ENCODE data around the gene TTI1. TPM values are rescaled to one million over a fixed set of nuclear protein-coding genes. Genes with fewer than 3 reads are reported as not detected.
"Not testable (repeated sequence)": the region's sequence is repeated elsewhere in the genome, so short reads cannot be mapped to it uniquely, and the experiment has no call there.

Gene TTI1
- total RNA-seq, 2 donors from 2014 or later: 30.8 to 53.1 TPM

DNA sequence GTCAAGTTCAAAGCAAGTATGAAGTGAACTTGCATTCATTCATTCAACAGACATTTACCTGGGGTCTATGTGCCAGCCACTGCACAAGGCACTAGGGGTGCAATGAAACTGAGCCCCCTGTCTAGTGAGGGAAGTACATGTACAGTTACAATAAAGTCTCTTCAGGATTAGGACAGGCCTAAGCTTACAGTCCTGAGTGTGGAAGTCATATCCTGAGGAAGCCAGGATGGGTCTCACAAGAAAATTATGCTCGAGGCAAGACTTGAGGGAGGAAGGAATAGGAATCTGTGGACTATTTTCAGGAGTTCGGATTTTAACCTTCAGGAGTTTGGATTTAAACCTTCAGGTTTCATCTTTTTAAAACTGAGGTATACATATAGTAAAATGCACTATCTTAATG, 19.4 kb downstream of the TTI1 start:
- H3K36me3 Mint-ChIP-seq: peaks cover 39% of the 10 kb centered on the region
- H3K9me3 Mint-ChIP-seq: peaks cover 3% of the 10 kb centered on the region
- H3K27me3 Mint-ChIP-seq: no peaks in the 10 kb centered on the region
- no peak for DNase-seq (ENCODE audit: low spot score)
- ATAC-seq: no peak
- H3K4me3 Mint-ChIP-seq: no peak overlapping the region
- H3K4me1 Mint-ChIP-seq (ENCODE audit: low read depth in 2 of 2): peaks cover 6 to 8% of the 10 kb centered on the region in 2 donors
- H3K27ac Mint-ChIP-seq: no peak overlapping the region

DNA sequence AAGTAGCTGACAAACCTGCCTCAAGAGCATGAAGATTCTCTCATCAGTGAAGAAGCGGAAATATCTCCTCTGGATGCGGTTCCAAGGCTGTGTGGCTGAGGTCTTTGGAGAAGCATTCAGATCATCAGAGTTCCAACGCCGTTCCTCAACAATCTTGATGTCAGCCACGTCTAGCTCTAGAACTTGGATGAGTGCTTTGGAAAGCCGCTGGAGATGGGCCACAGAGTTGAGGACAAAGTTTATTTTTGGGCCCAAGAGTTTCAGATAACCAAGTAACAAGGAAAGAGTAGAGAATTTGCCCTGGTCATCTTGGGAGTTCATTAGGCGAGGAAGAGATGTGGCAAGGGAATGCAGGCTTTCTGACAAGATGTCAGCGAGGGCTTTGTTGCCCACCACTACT, 20.9 kb downstream of the TTI1 start:
- Mint-ChIP-seq H3K27me3 (no peaks in the 10 kb centered on the region), H3K4me1 (ENCODE audit: low read depth in 2 of 2) (peaks cover 3 to 8% of the 10 kb centered on the region in 2 donors), H3K9me3 (no peaks in the 10 kb centered on the region), H3K36me3 (peaks cover 27% of the 10 kb centered on the region), H3K4me3 (no peak overlapping the region), H3K27ac (no peak overlapping the region)
- no peak for DNase-seq (ENCODE audit: low spot score)
- no peak for ATAC-seq

DNA sequence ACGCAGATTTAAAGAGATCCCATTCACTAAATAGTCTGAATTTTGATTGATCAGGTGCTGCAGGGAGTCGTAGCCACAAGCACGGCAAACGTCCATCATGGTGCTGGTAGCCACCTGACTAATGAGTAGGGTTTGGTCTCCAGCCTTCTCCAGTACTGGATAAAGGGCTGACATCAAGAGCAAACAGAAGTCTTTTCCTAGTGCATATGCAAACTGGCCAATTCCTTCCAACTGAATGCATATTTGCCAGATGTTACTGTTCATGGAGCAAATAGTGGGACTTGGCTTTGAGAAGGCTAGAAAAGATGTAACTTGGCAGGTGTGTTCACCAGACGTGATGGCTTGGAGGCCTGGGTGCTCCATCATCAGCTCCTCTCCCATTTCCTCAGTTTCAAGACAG, 21.6 kb downstream of the TTI1 start:
- peaks cover 22% of the 10 kb centered on the region for H3K36me3 Mint-ChIP-seq
- H3K27ac Mint-ChIP-seq: no peak overlapping the region
- H3K9me3 Mint-ChIP-seq: no peaks in the 10 kb centered on the region
- H3K4me3 Mint-ChIP-seq: no peak overlapping the region
- no peak for ATAC-seq
- DNase-seq (ENCODE audit: low spot score): no peak
- no peaks in the 10 kb centered on the region for H3K27me3 Mint-ChIP-seq
- H3K4me1 Mint-ChIP-seq (ENCODE audit: low read depth in 2 of 2): peaks cover 3 to 5% of the 10 kb centered on the region in 2 donors

DNA sequence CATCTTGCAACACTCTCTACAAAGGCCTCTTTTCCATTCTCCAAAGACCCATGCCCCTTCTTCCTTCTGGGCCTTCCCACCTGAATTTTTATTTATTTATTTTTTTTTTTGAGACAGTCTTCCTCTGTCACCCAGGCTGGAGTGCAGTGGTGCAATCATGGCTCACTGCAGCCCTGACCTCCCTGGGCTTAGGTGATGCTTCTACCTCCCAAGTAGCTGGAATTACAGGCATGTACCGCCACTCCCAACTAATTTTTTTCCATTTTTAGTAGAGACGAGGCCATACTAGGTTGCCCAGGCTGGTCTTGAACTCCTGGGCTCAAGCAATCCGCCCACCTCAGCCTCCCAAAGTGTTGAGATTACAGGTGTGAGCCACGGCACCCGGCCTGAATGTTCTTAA, 23.8 kb downstream of the TTI1 start:
- H3K27me3 Mint-ChIP-seq; H3K27ac Mint-ChIP-seq; ATAC-seq; H3K9me3 Mint-ChIP-seq; H3K4me3 Mint-ChIP-seq; H3K4me1 Mint-ChIP-seq (ENCODE audit: low read depth in 2 of 2); DNase-seq (ENCODE audit: low spot score): not testable (repeated sequence)
- H3K36me3 Mint-ChIP-seq: peaks cover 25% of the 10 kb centered on the region

DNA sequence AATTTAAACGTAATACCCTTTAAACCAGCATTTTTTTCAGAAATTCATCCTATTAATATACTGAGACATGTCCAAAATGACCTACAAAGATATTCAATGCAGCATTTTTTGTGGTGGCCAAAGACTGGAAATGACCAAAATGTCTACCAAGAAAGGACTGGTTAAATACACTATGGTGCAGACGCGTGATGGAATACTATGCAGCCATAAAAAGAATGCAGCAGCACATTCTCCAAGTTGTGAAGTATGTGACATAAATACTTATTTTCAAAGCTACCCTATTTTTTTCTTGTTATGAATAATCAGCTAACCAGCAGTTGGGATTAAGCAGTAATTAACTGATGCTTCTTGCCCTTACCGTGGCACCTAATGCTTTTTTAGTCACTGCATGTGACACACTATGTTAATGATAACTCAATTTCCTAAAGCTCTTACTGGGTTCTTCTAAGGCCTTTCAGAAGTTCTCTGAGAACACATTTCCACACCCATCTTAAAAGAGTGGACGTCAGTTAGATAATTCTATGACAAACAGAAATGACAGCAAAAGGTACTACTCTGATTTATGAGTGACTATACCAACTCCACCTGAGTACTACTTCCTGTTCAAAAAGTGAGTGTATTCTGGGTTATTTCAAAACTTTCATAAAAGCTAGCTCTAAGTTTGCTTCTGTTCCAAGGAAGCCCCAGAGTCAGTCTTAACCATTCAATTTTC, 24.9 kb downstream of the TTI1 start:
- H3K4me1 Mint-ChIP-seq (ENCODE audit: low read depth in 2 of 2): peaks cover 6 to 7% of the 10 kb centered on the region in 2 donors
- H3K4me3 Mint-ChIP-seq: no peak overlapping the region
- H3K27me3 Mint-ChIP-seq: no peaks in the 10 kb centered on the region
- peaks cover 28% of the 10 kb centered on the region for H3K36me3 Mint-ChIP-seq
- ATAC-seq (no peak), DNase-seq (ENCODE audit: low spot score) (no peak)
- no peaks in the 10 kb centered on the region for H3K9me3 Mint-ChIP-seq
- H3K27ac Mint-ChIP-seq: no peak overlapping the region

DNA sequence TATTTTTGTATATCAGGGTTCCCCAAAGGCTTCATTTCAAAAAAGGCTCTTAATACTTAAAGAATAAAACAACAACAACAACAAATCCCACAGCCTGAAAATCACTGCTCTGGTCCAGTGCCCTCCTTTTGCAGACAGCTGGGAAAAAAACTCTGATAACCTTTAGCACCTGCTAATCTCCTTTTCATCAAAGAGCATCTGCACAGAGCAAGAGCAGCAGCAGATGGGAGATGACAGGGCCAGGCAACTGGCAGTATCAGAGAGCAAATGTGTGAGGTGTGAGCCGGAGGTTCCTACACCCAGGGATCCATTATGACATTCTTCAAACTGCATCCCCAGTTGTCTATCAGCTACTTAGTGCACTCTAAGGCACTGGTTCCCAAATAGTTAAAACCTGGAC, 25.7 kb downstream of the TTI1 start:
- no peak overlapping the region for H3K4me3 Mint-ChIP-seq
- no peak for DNase-seq (ENCODE audit: low spot score)
- ATAC-seq: no peak
- H3K9me3 Mint-ChIP-seq: no peaks in the 10 kb centered on the region
- no peaks in the 10 kb centered on the region for H3K27me3 Mint-ChIP-seq
- H3K4me1 Mint-ChIP-seq (ENCODE audit: low read depth in 2 of 2): peaks cover 6 to 7% of the 10 kb centered on the region in 2 donors
- no peak overlapping the region for H3K27ac Mint-ChIP-seq
- H3K36me3 Mint-ChIP-seq: peaks cover 28% of the 10 kb centered on the region

DNA sequence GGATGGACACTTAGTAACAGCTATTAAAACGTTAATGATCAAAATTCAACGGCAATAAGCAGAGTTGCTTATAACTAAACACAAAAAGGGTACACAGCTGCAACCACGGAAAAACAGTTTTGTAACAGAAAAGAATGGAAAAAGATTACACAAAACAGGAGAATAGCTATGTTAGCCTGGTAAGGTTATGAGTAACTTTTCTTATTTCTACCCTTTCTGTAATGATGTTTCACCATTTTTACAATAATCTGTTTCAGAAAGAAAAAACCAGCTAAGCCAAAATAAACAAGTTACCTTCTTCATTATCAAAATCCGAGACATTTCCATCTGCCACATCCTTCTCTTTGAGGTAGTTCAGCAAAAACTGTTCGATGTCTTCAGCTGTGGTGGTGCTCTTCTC, 27.4 kb downstream of the TTI1 start:
- H3K36me3 Mint-ChIP-seq: peaks cover 26% of the 10 kb centered on the region
- H3K9me3 Mint-ChIP-seq: no peaks in the 10 kb centered on the region
- H3K4me3 Mint-ChIP-seq: no peak overlapping the region
- no peaks in the 10 kb centered on the region for H3K27me3 Mint-ChIP-seq
- ATAC-seq (no peak), DNase-seq (ENCODE audit: low spot score) (no peak)
- H3K27ac Mint-ChIP-seq: no peak overlapping the region
- peaks cover 4 to 12% of the 10 kb centered on the region in 2 donors for H3K4me1 Mint-ChIP-seq (ENCODE audit: low read depth in 2 of 2)

DNA sequence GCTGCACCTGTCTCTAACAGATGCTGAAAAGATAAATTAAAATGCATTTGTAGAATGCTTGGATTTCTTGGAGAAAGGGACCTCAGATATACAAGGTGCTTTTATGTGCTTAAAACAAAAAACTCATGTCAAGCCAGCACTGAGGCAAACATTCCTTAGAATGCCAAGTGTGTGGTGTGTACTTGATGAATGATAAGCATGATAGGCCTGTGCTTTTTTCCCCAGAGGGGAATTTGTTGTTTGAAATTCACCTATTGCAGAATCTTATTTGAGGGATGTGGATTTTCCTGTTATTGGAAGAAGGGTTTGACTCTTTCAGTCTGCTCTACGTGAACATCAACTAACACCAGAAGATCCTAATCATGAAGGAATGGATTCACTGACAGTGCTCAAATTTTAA, 28.8 kb downstream of the TTI1 start:
- ATAC-seq: no peak
- H3K27me3 Mint-ChIP-seq: no peaks in the 10 kb centered on the region
- H3K36me3 Mint-ChIP-seq: peaks cover 35% of the 10 kb centered on the region
- no peak overlapping the region for H3K27ac Mint-ChIP-seq
- H3K9me3 Mint-ChIP-seq: no peaks in the 10 kb centered on the region
- no peak overlapping the region for H3K4me3 Mint-ChIP-seq
- no peak for DNase-seq (ENCODE audit: low spot score)
- peaks cover 4 to 12% of the 10 kb centered on the region in 2 donors for H3K4me1 Mint-ChIP-seq (ENCODE audit: low read depth in 2 of 2)

DNA sequence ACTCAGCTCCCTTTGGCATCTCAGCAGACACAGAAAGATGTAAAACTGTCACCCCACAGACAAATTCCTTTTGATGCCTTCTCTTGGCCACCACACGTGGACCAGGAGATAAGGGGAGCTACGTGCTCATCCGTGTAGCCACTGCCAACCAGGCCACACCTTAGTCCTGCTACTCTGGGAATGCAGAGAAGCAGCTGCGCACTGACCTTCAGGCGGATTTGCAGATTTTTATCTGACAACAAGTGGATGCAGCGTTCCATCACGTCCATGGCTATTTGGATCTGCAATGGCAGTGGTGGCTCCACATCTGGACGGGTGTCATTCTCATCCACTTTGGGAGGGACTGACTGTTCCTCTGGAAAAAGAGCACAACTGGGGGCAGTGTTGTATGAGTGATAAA, 30.8 kb downstream of the TTI1 start:
- no peak for ATAC-seq
- no peaks in the 10 kb centered on the region for H3K27me3 Mint-ChIP-seq

DNA sequence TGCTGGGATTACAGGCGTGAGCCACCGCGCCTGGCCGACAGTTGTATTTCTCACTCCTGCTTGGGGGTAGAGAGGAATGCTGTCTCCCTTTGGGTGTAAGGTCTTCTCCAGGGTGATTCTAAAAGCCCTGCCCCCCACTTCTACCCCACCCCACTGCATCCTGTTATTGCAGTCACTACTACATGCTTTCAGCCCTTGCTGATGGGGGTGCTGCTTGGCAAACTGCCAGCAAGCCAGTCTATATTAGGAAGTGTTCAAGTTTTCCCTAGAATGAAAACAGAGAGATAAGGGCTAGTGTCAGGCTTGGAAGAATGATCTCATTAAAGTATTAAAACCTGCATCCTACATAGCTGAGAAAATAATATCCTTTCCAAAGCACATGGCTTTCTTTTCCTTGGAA, 31.3 kb downstream of the TTI1 start:
- ATAC-seq: no peak
- DNase-seq (ENCODE audit: low spot score): no peak
- H3K9me3 Mint-ChIP-seq: no peaks in the 10 kb centered on the region
- no peaks in the 10 kb centered on the region for H3K27me3 Mint-ChIP-seq
- no peak overlapping the region for H3K4me3 Mint-ChIP-seq
- H3K27ac Mint-ChIP-seq: no peak overlapping the region
- peaks cover 50% of the 10 kb centered on the region for H3K36me3 Mint-ChIP-seq
- H3K4me1 Mint-ChIP-seq (ENCODE audit: low read depth in 2 of 2): peaks cover 4 to 12% of the 10 kb centered on the region in 2 donors

More for the DNA sequence above, 30.8 kb downstream of the TTI1 start:
- H3K36me3 Mint-ChIP-seq: peaks cover 46% of the 10 kb centered on the region
- H3K4me3 Mint-ChIP-seq: no peak overlapping the region
- H3K27ac Mint-ChIP-seq: no peak overlapping the region
- no peaks in the 10 kb centered on the region for H3K9me3 Mint-ChIP-seq
- no peak for DNase-seq (ENCODE audit: low spot score)
- H3K4me1 Mint-ChIP-seq (ENCODE audit: low read depth in 2 of 2): peaks cover 4 to 12% of the 10 kb centered on the region in 2 donors

DNA sequence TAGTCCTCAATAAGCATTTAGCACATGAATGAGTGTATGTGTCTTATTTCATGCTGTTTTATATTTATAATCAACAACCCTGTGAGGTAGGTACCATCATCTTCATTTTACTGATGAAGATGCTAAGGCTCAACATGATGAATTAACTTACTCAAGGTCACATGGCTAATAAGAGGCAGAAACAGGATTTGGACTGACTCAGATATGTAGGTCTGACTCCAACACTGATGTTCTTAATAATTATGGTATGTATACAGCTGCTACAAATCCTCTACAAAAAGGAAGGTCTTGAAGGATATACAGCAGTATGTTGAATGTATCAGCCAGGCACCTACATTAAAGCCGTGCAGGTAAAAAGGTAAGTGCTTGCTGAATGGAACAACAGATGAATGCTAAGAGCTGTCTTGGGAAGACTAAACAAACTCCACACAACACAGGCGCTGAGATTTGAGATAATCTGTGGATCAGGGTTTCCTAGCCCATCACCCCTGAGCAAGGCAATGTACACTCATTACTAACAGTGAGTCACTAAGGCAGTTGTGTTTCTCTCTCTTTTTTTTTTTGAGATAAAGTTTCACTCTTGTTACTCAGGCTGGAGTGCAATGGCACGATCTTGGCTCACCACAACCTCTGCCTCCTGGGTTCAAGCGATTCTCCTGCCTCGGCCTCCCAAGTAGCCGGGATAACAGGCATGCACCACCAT, 31.9 kb downstream of the TTI1 start:
- Mint-ChIP-seq H3K36me3 (peaks cover 45% of the 10 kb centered on the region), H3K4me1 (ENCODE audit: low read depth in 2 of 2) (peaks cover 0 to 7% of the 10 kb centered on the region in 2 donors), H3K27me3 (no peaks in the 10 kb centered on the region), H3K9me3 (no peaks in the 10 kb centered on the region), H3K4me3 (no peak overlapping the region), H3K27ac (peak overlapping the region in 1 of 2 donors; percentile 26)
- ATAC-seq (peak in 1 of 2 donors; percentile 77), DNase-seq (ENCODE audit: low spot score) (no peak)

DNA sequence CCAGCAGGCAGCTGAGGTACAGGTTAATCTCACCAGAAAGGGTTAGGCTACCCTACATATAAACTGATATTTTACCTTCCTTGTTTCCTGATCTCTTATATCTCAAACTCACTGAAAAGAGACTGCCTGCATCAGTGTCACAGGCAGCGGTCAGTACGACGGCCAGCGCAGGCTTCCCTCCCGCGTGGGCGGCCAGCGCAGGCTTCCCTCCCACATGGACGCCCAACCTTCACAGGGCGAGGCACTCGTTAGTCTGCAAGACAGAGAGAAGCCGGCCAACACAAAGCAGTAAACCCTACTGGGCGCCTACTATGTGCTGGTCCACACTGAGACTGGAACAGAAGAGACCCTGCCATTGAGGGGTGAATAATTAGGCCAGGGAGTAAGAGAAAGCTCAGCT, 33.0 kb downstream of the TTI1 start:
- Mint-ChIP-seq H3K9me3 (no peaks in the 10 kb centered on the region), H3K27me3 (no peaks in the 10 kb centered on the region), H3K4me3 (no peak overlapping the region), H3K4me1 (ENCODE audit: low read depth in 2 of 2) (peaks cover 0 to 6% of the 10 kb centered on the region in 2 donors), H3K27ac (no peak overlapping the region), H3K36me3 (peaks cover 44% of the 10 kb centered on the region)
- ATAC-seq (no peak), DNase-seq (ENCODE audit: low spot score) (no peak)

DNA sequence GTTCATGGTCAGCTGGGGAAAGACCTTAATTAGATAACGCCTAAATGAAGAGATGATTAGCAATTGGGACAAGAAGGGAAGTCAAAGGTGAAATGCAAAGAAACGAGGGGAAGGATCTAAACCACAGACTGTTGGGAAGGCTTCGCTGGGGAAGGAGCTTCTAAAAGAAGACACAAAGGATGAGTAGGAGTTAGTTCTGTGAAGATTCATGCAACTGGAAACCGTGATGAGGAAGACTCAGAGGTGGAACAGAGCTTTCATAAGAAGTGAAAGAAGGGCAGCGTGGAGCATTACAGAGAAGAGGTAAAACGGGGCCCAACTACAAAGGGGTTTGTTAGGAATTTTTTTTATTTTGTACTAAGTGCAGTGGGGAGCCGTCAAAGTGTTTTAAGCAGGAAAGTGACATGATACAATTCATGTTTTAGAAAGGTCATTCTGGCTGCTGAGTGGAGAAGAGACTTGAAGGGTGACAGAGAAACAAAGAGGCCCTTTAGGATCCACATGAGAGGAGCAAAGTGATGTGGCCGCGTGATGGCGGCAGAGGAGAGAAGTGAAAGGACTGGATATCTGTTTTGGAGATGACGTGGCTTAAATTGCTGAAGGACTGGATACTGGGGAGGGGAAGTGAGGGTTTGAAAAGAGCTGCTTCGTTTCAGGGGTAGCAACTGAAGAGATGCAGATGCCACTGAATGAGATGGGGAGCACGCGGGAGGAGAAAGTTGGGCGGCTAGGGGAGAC, 33.6 kb downstream of the TTI1 start:
- no peak for ATAC-seq
- no peak overlapping the region for H3K4me3 Mint-ChIP-seq
- H3K4me1 Mint-ChIP-seq (ENCODE audit: low read depth in 2 of 2): peaks cover 0 to 6% of the 10 kb centered on the region in 2 donors
- no peaks in the 10 kb centered on the region for H3K9me3 Mint-ChIP-seq
- H3K27ac Mint-ChIP-seq: no peak overlapping the region
- no peaks in the 10 kb centered on the region for H3K27me3 Mint-ChIP-seq
- H3K36me3 Mint-ChIP-seq: peaks cover 47% of the 10 kb centered on the region
- DNase-seq (ENCODE audit: low spot score): no peak

DNA sequence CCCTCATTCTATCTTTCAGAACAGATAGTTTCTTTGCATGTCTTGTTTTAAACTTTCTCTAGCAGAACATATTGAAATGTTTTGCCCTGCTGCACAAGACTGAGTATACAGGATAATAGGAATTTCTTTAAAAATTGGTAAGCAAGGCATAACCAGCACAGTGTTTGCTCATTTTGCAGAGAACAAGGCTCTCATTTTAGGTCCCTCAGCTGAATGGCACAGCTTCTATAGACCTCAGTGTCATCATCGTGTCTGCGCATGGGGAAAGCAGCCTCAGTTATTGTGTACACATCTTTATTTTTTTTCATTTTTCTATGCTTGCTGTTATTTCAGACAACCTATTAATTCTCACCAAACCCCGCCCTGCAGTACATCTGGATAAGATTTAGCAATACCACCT, 35.7 kb downstream of the TTI1 start:
- Mint-ChIP-seq H3K9me3 (no peaks in the 10 kb centered on the region), H3K4me3 (no peak overlapping the region), H3K4me1 (ENCODE audit: low read depth in 2 of 2) (peaks cover 0 to 11% of the 10 kb centered on the region in 2 donors), H3K27me3 (no peaks in the 10 kb centered on the region), H3K36me3 (peaks cover 42% of the 10 kb centered on the region), H3K27ac (no peak overlapping the region)
- DNase-seq (ENCODE audit: low spot score): no peak
- no peak for ATAC-seq

All from natural killer cell treated with Interleukin-12 subunit alpha and Interleukin-12 subunit beta and Interleukin-15 and Interleukin-18, amount 100 ng/mL, for 72 hours (primary cell).